HuH-7 (cell line): ENCODE data around the gene LIN9.
A peak's percentile ranks its signal among the peaks of the same experiment; 100 is the strongest.
"Not testable (repeated sequence)": the region's sequence is repeated elsewhere in the genome, so short reads cannot be mapped to it uniquely, and the experiment has no call there.

Experiments used
- DNase-seq: peaks from one replicate; pipeline ENCODE4 v3.0.0; 2011; ENCODE audit warnings: low spot score

The LIN9 gene, protein sequence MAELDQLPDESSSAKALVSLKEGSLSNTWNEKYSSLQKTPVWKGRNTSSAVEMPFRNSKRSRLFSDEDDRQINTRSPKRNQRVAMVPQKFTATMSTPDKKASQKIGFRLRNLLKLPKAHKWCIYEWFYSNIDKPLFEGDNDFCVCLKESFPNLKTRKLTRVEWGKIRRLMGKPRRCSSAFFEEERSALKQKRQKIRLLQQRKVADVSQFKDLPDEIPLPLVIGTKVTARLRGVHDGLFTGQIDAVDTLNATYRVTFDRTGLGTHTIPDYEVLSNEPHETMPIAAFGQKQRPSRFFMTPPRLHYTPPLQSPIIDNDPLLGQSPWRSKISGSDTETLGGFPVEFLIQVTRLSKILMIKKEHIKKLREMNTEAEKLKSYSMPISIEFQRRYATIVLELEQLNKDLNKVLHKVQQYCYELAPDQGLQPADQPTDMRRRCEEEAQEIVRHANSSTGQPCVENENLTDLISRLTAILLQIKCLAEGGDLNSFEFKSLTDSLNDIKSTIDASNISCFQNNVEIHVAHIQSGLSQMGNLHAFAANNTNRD

DNA sequence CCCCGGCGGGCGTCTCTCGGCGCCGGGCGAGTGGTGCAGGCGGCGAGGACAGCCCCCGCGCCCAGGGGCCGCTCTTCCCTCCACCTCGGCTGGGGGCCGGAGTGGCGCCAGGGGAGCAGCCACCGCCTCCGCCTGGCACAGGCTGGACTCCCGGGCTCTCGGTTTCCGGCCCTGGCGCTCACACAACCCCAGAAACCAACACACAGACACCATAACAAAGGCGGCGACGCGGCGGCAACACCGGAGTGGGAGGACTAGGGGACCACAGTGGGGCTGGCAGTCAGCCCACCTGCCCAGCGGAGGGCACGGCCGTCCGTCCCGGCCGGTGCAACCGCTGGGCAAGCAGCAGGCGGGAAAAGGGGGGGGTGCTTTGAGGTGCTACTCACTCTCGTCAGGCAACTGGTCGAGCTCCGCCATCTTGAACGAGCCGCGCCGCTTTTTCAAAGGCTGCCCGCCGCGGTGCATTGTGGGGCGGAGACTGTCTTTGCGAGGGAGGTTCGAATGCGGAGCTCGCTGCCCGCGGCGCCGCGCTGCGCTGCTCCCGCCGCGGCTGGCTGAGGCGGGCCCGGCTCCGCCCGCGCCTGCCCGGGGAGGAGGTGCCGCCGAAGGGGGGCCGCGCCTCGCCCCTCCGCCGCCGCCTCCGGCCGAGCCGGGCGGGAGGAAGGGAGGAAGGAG is at the start of gene LIN9:
Gene LIN9 (minus strand): TSS at position 442 of the 675 bp plus-strand sequence. CDS start 25 bp downstream, at position 417.
- peak; percentile 90 for DNase-seq

DNA sequence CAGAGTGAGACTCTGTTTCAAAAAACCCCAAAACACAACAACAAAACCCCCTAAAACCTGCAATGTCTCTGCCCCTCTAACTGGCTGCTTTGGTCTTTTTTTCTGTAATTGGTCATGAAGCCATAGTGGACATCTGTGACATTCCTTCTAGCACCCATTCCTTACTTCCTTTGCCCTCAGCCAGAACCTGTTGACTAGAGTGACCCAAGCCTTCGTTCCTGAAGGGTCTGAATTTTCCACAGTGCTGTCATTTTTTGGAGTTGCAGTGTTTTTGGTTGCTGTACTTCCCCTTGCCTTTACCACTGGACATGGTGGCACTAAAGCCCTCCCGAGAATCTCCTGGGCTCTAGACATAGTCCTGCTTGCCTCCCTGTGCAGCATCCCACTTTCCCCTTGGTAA is 48.5 kb upstream of the LIN9 start:
- no peak for DNase-seq

DNA sequence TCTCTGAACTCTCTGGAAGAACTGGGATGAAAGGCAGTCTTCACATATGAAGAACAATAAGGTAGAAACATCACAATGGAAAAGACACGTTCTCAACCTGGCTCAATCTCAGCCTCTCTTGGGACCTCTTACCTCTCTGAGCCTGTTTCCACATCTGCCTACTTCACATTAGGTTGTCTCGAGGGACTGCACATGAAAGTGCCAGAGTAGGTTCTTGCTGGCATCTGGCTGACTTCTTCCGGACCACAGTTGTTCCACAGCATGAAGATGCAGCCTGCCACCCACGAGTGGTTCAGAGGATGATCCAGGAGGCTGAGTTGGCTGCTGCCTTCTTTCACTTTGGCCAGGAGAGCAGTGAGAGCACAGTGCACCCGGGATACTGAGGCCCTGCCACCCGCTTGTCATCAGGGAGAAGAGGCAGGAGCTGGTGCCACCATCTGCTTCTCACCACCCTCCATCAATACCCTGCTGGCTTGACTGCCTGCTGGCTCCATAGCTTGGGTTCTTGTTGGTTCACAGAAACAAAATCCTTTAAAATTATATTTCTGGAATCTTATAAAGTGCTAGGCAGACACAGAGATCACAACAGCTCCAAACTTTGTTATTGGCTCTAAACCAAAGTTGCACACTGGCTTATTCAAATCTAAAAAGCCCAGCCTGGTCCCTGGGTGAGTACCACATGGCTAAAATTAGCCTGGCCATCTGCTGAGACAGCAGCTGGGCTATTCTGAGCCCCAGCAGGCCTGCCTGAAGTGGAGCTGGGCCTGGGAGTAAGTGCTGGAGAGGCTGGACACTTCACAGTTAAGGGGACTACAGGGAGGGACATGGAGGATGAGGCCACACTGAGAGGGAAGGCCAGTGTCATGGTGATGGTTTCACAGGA is 46.9 kb upstream of the LIN9 start:
- no peak for DNase-seq

DNA sequence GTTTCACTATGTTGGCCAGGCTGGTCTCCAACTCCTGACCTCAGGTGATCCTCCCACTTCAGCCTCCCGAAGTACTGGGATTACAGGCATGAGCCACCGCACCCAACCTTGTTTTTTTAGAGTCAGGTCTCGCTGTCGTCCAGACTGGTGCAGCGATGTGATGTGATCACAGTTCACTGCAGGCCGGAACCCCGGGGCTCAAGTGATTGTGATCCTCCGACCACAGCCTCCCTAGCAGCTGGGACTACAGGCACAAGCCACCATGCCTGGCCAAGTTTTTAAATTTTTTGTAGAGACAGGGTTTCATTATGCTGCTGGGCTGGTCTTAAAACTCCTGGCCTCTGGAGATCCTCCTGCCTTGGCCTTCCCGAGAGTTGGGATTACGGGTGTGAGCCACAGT is 46.1 kb upstream of the LIN9 start:
- DNase-seq, result no peak

DNA sequence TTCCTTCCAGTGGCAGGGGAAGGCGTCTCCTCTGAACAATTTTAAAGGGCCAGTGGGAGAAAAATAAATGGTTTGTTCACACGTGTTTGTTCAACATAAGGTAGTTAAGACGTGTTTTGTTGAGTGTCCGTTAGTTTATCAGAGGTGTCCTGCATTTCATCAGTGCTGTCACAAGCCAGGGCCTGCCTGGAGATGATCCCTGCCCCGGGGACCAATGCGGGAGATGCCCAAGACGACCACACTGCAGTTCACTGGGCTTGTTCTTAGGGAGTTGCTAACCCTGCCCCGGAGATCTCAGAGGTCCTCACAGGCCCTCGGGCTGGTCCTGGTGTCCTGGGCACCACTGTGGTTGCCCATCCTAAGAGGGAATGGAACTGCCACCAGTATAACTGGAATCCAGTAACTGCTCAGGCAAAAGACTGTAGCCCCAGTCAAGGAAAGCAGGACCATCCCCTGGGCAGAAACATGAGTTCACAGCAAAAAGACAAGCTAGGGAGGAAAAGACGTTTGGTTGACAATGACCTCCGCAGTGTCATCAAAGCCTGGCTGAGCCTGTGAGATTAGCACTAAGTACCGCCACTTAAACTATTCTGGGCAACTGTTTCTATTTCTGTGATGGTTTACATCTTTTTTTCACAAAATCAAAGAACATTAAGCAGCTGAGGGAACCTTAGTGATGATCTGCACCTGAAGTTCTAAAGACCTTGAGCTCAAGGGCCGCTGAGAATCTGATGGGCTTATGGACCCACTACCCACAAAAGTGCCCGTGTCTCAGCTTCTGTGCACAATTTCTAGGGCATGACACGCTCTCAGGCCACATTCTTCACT is 44.9 kb upstream of the LIN9 start:
- no peak for DNase-seq

DNA sequence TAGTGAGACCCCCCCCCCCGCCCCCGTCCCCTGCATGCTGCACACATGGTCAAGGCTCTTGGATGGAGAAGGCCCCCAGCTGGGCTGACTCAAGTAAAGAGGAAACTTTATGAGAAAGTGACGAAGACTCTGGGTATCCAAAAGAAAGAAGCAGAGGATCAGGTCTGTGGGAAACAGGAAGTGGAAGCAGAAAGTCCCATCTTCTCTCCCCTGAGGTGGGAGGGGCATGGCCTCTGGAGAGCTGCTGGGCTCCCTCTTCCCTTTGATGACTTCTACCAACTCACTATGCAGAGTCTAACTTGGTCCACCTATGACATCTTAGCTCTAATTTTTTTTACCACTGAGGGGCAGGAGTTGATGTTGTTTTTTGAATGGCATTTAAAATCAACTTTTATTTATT is 42.7 kb upstream of the LIN9 start:
- DNase-seq, result no peak

DNA sequence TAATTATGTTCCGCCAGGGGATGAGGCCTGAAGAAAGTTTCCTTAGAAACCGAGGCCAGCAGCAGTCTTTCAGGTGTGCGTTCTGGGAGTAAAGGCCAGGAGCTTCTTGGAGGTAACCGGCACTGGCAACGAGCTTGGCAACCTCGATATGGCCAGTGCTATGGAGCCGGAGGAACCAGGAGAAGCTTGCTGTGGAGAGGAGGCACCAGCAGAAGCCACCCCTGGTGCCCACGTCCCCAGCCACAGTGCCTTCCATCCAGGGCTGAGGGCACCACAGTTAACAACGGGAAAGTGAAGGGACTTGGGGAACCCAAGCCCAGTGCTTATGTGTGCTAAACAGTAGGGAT is 41.5 kb upstream of the LIN9 start:
- no peak for DNase-seq

DNA sequence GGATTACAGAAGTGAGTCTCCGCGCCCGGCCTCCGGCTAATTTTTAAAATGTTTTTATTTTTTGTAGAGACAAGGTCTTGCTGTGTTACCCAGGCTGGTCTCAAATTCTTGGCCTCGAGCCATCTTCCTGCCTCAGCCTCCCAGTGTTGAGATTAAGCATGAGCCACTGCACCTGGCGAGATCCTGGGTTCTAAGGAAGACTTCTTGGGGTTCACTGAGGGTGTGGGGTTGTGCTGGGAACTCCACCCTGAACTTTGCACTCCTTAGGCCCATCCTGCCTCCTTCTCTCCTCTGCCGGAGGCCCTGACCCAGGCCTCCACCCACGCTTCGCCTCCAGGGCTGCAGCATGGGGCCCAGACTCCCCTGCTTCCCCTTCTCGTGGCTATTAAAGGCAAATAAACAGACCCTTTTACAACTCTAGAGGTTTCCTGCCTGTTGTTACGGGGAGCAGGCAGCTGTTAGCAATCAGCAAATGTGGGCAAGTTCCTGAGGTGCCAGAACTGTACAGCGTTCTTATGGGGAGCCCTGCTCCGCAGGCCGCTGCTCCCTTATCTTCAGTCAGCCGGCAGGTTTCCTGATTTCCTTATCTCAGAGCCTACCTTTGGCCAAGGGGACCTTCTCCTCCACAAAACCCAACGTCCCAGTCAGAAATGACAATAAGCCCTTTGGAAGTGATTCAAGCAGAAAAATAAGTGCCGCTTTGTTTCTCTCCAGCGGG is 41.0 kb upstream of the LIN9 start:
- DNase-seq, result no peak

DNA sequence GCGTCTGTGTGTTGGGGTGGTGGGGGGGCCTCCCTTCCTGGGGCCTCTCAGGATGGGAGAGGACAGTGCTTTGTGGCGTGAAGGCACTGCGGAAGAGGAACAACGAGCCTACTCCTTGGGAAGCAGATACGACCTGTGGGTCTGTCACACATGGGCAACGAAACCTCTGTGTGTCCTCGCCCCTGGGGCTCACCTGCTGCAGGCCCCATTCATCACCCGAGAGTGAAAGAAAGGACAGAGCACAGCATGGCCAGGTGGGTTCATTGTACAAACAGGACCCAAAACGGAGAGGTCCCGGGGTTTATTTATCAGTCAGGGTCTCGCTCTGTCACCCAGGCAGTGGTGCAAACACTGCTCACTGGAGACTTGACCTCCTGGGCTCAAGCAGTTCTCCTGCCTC is 40.1 kb upstream of the LIN9 start:
- DNase-seq, result no peak

DNA sequence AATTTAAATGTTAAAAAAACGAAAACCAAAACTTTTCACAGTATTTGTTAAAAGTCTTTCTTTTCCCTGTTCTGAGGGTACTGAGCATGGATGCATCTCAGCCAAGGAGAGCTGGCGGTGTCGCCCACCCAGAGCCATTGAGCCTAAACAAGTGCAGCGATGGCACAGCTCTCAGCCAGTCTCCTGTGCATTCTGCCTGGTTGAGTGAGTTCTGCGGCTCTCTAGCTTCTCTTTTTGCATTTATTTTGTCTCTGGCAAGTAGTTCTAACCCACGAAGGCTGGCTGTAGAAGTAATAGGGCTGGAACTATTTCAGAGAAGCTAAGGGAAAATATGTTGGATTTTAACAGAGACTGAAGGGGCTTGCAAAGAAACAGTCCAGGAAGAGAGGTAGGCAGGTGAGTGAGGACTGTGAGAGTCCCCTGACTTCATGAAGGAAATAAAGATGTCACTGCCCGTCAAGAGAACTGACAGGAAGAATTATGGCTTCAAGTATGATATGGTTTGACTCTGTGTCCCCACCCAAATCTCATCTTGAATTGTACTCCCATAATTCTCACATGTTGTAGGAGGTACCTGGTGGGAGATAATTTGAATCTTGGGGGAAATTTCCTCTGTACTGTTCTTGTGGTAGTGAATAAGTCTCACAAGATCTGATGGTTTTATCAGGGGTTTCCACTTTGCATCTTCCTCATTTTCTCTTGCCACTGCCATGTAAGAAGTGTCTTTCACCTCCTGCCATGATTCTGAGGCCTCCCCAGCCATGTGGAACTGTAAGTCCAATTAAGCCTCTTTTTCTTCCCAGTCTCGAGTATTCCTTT is 35.7 kb upstream of the LIN9 start:
- DNase-seq, result no peak

DNA sequence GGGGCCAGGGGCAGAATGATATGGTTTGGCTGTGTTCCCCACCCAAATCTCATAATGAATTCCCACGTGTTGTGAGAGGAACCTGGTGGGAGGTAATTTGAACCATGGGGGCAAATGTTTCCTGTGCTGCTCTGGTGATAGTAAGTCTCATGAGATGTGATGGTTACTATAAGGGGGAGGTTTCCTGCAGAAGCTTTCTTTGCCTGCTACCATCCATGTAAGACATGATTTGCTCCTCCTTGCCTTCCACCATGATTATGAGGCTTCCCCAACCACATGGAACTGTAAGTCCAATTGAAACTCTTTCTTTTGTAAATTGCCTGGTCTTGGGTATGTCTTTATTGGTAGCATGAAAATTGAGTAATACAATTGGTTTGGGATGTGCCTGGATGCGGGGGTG is 33.7 kb upstream of the LIN9 start:
- DNase-seq, result no peak

DNA sequence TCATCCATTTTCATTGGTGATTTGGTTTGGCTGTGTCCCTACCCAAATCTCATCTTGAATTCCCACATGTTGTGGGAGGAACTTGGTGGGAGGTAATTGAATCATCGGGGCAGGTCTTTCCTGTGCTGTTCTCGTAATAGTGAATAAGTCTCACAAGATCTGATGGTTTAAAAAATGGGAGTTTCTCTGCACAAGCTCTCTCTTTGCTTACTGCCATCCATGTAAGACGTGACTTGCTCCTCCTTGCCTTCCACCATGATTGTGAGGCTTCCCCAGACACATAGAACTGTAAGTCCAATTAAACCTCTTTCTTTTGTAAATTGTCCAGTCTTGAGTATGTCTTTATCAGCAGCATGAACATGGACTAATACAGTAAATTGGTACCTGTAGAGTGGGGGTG is 31.1 kb upstream of the LIN9 start:
- not testable (repeated sequence) for DNase-seq

DNA sequence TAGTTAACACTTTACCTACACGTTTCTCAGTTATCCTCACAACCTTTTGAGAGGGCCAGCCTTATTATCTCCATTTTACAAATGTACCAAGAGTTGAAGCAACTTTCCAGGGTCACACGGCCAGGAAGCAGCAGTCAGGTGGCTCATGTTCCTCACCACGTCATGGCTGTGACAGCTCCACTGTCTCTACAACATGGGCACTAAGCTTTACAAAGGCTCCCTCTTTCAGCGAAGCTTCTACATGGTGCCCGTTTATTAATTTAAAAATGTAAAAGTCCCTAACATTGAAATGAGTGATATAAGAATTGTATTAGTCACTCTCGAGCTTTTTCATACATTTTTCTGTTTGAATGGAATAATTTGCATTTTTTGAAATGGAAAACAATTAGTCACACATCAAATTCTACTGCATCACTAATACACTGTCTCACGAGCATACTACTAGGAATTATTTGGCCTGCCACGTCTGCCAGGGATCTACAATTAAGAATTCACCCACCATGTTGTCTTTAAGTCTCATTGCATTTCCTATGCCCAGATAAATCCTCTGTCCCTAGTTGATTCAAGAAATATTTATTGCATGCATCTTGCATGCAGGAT is 28.4 kb upstream of the LIN9 start:
- DNase-seq, result no peak

DNA sequence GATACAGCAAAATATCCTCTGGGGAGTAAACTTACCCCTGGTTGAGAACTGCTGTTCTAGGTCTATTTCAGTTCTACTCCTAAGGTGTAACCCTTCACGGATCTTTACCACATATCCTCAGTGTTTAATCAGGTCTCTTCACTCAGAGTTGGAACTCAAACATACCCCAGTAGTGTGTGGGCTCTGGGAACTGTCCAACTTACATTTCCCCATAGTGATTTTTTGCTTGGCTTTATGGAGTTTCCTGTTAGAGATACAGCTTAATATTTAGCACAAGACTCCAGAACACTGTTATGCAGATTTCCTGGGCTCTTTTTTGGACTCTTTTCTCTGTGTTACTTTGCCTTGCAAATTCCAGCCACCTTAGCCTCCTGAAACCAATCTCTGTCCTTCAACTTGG is 26.7 kb upstream of the LIN9 start:
- no peak for DNase-seq

DNA sequence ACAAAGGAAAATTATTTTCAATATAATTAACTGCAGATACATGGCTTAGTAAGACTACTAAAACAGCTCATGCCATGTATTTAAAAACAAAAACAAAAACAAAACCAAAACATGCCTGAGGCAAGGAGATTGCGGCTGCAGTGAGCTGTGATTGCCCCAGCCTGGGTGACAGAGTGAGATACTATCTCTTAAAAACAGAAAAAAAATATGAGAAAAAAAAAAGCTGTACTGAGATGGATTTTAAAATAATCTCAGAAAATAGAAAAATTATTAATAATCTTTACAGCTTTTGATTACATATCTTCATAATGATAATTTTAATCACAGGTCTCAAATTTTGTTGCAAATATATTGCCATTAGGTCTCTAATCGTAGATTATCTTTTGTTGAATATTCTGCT is 24.0 kb upstream of the LIN9 start:
- DNase-seq, result no peak

DNA sequence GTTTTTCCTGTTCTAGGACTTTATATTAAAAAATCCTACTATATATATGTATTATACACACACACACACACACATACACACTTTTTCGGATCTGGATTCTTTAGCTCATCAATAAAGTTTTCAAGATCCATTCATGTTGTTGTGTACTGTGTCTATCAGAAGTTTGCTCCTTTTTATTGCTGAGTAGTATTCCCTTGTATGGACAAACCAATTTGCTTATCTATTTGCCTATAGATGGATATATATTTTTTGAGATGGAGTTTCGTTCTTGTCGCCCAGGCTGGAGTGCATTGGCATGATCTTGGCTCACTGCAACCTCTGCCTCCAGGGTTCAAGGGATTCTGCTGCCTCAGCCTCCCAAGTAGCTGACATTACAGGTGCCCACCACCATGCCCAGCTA is 20.3 kb upstream of the LIN9 start:
- no peak for DNase-seq

DNA sequence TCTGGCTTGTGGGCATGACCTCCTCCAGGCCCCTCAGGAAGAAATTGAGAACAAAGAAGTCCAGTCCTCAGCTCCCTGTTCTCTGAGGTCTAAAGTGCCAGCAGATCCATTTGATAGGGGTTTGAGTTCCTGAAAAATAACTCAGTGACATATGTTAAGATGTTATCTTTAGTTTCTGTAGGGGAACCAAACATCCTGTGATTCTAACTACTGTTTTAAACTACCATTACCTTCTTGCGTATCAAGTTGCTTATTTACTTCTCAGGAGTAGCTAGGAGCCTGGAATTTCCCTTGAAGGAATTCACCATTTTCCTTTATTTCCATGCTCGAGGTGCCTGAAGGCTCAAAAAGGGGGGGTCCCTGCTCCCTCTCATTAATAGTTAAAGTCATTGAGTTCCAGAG is 18.8 kb upstream of the LIN9 start:
- no peak for DNase-seq

DNA sequence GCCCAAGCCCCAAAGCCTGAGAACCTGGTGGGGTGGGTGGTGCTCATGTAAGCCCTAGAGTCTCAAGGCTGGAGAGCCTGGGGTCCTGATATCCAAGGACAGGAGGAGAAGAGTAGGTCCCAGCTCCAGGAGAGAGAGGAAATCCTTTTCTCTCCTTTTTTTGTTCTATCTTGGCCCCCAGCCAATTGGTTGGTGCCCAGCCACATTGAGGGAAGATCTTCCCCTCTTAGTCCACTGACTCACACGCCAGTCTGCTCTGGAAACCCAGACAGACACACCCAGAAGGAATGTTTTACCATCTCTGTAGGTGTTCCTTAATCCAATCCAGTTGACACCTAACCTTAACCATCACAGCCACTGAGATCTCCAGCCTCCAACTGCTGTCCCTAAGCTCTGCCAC is 16.2 kb upstream of the LIN9 start:
- DNase-seq, result no peak

DNA sequence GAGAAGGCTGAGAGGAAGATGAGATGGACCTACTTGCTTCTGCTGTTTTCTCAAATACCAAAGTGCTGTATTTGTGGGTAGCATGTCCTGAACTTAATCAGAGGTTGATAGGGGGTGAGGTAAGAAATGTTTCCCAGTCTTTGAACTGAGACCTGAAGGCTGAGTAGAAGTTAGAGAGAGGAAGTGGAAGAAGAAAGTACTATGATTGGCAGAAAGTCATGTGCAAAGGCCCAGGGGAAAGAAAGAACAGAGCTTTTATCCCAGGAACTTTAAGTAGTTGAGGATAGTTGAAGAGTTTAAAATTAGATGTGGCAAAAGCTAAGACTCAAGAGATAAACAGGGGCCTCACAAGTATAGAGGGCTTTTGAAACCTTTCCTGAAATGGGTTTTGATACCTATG is 15.5 kb upstream of the LIN9 start:
- no peak for DNase-seq

DNA sequence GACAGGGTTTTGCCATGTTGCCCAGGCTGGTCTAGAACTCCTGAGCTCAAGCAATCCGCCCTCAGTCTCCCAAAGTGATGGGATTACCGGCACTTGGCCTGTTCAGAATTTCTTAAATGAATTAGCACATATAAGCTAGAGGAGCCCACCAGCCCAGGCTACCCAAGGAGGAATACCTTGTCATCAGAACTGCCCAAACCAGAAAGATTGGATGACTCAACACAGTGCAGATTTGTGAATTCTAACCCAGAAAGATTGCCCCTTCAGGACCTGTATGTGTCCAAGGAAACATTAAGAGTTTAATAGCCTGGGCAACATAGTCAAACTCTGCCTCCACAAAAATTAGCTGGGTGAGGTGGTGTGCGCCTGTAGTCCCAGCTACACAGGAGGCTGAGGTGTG is 14.0 kb upstream of the LIN9 start:
- no peak for DNase-seq
